ENCODE data around the gene PPM1K.

Gene PPM1K

DNA sequence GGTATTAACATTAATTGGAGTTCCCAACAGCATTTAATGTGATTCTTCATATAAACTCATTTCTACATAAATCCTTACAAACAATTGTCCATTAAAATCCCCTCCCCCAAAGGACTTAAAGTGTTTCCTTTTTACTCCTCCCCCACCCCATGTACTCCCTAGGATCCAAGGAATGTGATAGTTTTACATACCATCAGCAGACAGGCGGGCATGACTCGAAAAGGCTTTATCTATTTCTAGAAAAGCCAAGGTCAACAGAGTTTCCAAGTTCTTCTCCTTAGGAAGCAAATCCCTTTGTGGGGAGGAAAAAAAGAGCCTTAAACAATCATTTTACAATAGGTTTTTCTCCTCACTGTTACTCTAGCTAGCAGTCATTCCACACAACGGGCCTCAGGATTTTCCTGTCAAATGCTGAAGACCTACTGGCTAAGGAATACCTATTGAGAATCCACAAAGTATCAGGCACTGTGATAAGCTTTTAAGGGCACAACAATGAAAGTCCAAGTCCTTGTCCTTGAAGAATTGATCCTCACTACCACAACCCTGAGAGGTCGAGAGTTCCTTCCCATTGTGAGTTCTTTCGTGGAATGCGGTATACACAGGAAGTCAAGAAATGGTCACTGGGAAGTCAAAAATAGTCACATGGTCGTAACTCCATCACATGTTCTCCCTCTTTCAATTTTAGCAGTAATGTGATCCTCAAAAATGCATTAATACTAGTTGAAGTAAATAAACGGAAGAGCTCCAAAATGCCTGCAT is 7.2 kb downstream of the PPM1K start:
- no peak for DNase-seq (ENCODE audit: low read depth)

DNA sequence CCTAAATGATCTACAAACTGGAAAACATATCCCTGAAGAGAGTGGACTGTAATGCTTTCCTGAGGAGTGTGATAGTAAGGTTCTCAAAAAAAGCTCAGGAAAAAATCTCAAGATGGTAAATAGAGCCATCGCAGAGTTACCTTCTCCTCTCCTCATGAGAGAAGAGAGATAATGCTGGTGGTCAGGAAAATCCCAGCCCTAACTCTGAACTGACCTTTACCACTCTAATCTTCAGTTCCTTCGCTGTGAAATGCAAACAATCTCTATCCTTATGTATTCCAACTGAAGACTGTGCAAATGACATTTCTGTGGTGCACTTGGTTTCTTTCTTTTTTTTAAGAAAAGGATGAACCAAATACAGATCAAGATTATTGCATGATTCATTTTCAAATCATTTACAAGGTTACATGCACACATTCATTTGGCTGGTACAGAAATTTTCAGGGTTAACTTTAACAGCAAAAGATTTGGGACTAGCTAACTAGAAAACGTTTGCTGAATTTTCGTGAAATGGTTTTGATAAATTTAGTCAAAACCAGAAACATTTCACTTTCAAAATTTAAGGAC is 8.3 kb downstream of the PPM1K start:
- DNase-seq (ENCODE audit: low read depth), result no peak

DNA sequence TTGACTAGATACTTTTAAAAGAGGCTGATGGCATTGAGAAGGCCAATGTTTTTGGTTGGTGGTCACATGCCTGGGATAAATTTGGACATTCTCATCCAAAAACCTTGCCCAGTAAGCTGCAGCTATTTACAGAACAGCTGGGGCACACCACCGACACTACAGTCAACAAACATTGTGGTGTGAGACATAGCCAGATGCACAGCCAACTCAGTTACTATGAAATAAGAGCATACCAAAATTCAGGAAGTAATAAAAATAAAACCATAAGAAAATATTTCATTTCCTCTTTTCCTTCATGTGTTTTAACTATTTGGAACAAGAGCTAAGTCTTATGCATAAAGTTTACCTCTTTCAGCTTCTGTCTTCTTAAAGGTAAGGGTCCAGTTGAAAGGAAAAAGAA is 8.8 kb downstream of the PPM1K start:
- no peak for DNase-seq (ENCODE audit: low read depth)

DNA sequence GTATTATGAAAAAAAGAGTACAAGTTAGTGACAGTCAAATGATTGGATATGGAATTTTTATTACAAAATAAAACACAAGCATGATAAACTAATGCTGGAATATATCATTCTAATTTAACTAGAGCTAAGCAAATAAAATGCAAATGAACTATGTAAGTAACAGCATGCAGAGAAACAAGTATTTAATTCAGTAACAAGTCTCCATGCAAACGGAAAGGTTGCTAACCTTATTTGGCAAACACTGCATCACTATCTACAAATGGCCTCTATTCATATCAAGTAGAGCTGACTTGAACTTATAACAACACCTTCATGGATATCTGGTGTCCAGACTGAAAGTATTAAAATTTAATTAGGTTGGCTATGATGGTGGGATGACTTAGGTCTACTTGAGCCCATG is 15.4 kb downstream of the PPM1K start:
- DNase-seq (ENCODE audit: low read depth), result no peak

DNA sequence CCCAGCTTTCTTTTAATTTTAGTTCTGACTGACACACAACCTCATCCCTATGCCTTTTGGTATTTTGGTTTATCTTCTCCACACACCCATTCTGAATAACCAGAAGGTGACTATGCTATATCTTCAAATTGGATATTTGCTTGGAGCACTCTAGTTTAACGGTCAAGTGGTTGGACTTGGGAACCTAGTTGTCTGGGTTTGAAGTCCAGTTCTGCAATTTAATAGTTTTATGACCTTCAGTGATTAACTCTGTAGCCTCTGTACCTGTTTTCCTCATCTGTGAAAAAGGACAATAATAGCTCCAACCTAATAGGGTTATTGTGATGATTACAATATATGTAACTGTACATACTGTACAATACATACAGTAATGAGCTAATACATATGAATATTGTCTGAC is 20.0 kb downstream of the PPM1K start:
- no peak for DNase-seq (ENCODE audit: low read depth)

DNA sequence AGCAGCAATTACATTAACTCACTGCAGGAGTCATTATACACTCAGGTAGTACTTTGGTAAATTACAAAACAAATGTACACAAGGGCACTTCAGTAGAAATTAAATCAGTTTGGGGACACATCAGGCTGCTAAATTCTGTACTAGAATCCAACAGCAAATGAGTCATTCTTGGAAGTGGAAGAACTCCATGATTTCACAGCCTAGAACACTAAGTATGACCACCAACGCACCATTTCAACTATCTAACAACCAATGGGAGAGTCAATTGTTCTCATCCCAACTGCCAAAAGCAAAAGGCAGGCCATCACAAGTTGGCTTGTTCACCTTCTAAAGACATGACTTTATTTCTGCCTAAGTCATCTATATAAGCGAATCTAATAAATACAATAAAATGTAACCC is 26.6 kb downstream of the PPM1K start:
- DNase-seq (ENCODE audit: low read depth), result no peak

DNA sequence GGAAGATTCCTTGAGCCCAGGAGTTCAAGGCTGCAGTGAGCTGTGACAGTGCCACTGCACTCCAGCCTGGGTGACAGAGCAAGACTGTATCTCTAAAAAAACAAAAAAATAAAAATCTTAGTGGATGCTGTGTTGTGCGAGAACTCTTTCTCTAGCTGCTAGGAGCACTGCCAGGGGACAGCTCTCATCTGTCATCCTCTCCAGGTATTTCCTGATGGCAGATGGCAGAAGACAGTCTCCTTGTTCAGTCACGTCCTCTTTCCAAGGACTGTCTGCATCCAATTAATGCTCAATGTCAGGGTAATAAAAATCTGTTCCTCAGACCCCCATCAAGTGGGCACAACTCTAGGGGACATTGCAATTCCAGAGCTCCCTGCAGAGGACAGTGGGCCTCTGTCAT is 29.2 kb downstream of the PPM1K start:
- DNase-seq (ENCODE audit: low read depth), result no peak

DNA sequence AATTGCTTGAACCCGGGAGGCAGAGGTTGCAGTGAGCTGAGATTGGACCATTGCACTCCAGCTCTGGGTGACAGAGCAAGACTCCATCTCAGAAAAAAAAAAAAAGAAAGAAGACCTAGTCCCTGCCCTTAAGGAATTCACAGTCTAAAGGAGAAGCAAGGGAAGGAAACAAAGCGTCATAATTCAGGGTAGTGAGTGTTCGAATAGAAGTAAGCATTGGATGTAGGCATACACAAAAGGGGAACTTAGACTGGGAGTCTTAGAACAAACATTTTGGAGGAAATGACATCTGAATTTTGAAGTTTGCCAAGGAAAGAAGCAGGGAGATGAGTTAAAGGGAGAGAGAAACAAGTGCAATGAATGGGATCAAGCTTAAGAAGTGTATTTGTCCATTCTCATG is 32.4 kb downstream of the PPM1K start:
- no peak for DNase-seq (ENCODE audit: low read depth)

DNA sequence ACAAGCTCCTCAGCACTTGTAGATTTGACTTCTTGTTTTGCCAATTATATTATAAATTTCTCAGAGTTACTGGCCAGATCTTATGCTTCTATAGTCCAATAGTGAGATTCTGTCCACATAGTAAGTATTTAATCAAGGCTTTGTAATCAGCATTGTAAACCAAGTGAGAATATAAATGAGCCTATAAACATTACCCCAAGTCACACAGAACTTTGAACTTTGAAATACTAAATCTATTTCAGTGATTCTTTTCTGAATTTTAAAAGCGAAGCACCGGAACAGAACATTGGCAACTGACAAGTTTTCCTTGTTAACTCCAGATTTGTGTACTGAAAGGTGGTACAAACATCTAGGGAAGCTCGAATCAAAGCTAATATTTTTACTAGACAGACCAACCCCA is 37.2 kb downstream of the PPM1K start:
- DNase-seq (ENCODE audit: low read depth), result no peak

DNA sequence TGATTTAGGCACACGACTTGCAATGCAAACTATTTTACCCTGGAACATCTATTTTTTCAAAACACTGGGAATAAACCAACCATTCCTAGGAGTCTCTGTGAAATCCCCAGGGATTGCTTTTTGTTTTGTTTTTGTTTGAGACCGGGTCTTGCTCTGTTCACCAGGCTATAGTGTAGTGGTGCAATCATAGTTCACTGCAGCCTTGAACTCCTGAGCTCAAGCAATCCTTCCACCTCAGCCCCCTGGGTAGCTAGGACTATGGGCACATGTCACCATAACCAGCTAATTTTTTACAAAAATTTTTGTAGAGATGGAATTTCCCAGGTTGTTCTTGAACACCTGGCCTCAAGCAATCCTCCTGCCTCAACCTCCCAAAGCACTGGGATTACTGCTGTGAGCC is 37.8 kb downstream of the PPM1K start:
- no peak for DNase-seq (ENCODE audit: low read depth)

DNA sequence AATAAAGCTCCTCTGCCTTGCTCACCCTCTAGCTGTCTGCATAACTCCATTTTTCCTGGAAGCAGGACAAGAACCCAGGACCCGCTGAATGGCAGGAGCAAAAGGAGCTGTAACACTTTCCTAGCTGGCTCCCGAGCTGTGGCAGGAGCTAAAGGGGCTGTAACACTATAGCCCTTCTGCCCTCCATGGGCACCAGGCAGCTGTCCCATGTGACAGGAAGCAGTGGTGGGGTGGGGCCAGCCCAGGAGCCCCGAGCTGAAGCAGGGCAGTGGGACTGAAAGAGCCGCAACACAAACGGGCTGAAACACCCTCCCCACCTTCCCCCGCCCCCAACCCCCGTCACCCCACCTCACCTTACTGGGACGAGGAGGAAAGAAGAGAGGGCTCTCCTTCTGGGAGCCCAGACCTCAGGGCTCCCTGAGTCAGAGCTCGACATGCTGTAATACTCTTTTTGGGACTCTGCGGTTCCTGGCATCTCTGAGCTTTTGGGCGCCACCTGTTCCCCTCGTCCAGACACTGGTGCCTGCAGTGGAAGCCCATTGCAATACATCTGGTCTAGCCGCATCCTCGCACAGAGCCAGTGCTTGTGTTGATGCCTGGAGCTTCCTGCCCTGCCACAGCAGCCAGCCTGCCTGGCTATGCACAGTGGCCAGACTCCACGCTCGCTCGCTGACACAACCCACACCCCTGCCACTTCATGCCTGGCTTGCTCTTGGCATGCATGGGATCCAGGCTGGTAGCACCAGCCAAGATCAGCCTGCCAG is 39.4 kb downstream of the PPM1K start:
- no peak for DNase-seq (ENCODE audit: low read depth)

DNA sequence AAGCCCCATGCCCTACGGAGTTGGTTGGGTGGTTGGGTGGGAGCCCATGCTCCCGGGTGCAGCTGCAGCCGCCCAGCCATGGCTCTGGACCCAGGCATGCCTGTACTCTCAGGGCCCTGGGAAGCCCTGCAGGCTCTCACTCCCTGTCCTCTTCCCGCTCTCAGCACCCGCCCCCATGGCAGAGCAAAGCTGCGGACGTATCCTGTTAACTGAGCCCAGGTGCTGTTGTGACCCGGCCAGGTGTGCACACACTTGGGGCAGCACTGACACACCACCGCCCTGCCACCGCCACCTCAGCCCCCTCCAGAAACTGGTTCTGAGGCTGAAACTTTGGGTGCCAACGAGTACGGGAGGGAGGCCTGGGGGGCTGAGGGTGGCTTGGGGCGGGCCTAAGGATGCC is 40.3 kb downstream of the PPM1K start:
- no peak for DNase-seq (ENCODE audit: low read depth)

DNA sequence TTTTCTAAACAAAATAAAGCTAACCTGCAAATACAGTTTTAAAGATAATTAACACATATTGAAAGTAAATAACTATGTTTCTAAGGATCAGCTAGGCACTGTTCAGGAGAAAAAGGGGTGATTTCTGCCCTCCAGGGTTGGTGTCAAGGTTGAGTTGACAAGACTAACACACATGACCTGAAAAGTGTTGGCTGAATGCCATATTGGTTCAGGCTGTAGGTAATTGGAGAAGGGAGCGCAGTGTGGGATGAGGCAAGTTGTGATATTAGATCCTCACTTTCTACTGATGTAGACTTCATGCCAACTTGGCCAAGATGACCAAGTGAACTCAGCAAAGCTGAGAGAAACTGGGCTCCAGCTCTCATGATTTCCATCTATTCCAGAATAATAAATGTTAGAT is 42.2 kb downstream of the PPM1K start:
- DNase-seq (ENCODE audit: low read depth), result no peak

DNA sequence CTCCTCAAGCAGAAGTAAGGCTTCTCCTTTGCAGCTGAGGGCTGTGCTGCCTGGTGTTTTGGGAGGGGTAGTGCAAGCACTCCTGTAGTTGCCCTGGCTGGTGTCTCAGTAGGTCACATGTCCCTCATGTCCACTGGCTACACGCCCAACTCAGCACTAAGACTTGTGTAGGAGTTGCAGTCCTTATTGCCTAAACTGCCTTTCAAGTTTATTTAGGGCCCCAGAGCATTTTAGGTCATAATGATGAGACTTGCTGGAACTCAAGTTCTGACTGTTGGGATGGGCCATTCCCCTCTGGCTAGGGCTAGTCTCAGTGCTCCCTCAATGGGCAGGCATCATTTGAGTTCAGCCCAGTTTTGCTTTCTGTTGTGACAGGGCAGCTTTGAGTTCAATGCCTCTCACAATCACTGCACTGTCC is 44.1 kb downstream of the PPM1K start:
- no peak for DNase-seq (ENCODE audit: low read depth)

DNA sequence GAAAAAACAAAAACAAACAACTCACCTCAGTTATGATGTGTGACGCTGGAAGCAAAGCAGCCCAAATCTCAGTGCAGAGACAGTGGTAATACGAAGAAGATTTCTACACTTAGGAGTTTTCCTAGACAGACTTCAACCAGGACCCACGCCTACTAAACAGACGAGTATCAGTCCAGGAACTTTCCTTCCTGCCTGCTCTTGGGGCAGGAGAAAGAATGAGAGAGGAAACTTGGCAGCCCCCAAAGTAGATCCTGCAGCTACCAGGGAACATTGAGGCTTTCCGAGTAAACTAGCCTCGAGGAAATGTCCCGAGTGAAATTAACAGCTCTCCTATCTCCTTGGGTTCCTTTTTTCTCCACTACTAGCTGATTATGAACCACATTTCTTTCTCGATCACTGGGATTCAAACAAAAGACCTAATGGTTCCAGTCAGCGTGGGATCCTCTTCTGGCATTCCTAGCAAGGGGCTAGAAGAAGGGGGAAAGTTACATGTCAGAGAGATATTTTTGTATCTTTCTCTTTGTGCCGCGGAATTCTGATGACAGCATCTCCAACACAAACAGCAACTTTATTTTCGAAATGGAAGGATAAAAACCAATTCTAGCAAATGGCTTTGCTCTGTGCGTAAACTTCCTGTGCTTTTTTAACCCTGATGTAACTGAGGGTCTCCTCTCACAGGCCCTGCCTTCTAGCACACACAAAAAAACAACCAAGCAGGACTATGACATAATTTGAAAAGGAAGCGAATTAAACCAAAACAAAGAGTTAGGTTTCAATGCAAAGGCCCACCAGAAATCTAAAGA is 53.2 kb downstream of the PPM1K start:
- DNase-seq (ENCODE audit: low read depth), result no peak

DNA sequence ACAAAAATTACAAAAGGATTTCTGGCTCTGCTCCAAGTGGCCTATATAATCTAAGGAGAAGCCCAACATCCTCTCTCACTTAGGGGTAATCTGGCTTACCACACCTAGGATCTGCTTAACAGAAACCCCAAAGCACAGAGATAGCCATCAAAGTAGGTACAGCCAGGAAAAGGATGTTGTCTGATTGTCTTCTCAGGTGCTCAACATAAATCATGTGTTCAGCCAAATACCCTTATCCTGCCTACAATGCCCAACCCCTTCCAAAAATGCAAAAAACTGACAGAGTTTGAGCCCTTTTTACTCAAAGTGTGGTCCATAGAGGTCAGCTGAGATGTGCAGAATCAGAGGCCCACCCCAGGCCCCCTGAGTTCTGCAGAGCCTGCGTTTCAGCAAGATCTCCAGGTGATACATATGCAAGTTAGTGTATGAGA is 53.9 kb downstream of the PPM1K start:
- DNase-seq (ENCODE audit: low read depth), result no peak

DNA sequence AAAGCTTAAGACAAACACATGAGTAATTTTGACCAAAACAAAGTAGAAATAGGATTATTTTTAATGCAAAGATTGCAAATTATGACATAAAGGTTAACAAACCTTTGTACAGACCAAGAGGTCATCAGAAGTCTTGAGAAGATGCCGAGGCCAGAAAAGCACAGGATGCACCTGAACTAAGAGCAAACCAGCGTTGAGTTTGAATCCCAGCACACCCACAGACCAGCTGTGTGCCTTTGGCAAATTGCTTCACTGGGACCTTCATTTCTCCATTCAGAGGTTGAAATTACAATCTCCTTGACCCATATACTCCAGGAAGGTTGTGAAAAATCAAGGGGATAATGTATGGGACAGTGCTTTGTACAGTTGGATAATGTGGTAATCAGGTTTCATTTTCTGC is 56.6 kb downstream of the PPM1K start:
- DNase-seq (ENCODE audit: low read depth), result no peak

DNA sequence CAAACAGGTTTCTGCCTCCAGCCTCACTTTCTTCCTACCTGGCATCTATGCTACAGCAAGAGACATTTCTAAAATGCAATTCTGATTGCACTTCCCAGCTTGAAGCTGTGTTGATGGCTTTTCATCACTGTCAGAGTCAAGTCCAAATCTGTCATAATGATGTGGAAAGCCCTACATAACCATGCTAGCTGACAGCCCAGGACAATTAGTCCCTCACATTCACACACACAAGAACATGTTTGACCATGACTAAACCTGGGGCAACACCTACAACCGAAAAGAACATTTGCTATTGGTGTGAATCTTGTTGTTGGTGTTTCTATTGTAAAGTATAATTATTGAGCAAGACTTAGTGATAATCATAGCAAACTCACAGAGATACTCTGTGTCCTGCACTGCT is 58.2 kb downstream of the PPM1K start:
- no peak for DNase-seq (ENCODE audit: low read depth)

DNA sequence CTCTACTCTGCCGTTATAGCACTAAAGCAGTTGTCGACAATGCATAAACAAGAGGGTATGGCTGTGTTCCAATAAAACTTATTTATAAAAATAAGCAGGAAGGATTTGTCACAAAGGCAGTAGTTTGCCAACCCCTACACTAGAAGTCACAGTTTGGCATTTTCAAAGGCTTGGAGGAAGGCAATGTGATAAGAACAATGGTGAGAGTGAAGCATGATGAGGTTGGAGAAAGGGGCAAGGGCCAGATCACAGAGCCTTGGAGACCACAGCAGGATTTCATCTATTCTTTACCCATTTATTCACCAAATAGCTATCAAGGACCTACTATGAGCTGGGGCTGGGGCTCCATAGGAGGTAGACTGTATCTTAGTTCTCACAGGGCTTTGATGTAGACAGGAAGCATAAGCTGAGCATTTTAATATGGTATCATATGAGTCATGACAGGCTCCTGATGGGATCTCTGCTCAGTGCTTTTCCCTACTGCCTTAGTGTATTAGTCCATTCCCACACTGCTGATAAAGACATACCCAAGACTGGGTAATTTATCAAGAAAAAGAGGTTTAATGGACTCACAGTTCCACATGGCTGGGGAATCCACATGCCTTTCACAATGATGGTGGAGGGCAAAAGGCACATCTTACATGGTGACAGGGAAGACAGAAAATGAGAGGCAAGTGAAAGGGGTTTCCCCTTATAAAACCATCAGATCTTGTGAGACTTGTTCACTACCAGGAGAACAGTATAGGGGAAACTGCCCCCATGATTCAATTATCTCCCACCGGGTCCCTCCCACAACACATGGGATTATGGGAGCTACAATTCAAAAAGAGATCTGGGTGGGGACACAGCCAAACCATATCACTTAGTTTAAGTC is 58.9 kb downstream of the PPM1K start:
- no peak for DNase-seq (ENCODE audit: low read depth)

DNA sequence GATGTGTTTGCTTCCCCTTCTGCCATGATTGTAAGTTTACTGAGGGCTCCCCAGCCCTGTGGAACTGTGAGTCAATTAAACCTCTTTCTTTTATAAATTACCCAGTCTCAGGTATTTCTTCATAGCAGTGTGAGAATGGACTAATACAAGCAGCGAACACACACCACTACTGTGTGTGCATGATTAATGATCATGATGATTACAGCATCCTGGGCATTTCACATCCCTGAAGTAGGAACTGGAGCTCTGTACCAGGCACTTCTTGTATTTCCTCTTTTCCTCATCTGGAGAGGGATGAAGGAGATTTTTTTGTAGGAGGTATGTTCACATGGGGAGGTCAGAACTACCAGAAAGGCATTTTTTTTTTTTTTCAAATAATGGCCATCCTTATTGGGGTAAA is 60.8 kb downstream of the PPM1K start:
- no peak for DNase-seq (ENCODE audit: low read depth)

DNA sequence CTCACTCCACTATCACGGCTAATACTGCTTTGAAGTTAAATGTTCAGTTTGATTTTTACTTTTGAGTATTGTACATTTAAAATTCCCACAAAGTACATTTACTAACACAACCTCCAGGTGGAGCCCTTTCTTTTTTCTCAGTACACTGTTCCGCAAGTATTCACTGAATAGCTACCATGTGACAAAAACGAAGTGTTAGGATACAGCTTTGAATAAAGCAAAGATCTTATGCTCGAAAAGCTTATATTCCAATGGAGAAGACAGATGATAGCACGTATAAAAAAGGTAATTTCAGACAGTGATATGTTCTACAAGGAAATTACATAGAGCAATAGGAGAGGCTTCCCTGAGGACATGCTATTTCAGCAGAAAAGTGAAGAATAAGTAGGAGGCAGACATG is 65.3 kb downstream of the PPM1K start:
- no peak for DNase-seq (ENCODE audit: low read depth)

DNA sequence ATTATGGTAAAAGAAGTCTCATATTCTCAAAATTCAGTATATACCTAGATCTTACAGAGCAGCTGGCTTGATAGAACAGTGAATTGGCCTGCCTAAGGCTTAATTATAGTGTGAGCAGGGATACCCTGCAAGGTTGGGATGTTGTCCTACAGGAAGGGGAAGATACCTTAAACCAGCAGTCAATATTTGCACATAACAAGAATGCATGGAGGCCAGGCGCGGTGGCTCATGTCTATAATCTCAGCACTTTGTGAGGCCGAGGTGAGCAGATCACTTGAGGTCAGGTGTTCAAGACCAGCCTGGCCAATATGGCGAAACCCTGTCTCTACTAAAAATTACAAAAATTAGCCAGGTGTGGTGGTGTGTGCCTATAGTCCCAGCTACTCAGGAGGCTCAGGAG is 67.2 kb downstream of the PPM1K start:
- no peak for DNase-seq (ENCODE audit: low read depth)

All from stimulated activated CD8-positive, alpha-beta memory T cell treated with anti-CD3 and anti-CD28 coated beads, Interleukin-12 subunit alpha, Interleukin-12 subunit beta, amount 100 ng/mL, for 4 hours (primary cell).